IPS DF 6.9 (cell line): ENCODE measurements around the gene CDC20.

Experiments used
- DNase-seq: peaks from one replicate; pipeline ENCODE4 v3.0.0-alpha.2; 2013; ENCODE audit warnings: low read depth, low spot score
- H3K27ac ChIP-seq: one replicate; pipeline ENCODE4 v1.5.1; 2013; ENCODE audit warnings: low read length, control low read depth
- H3K27me3 ChIP-seq: 2 replicates; pipeline ENCODE4 v1.6.1; 2013; ENCODE audit warnings: mild to moderate bottlenecking, low read length; ENCODE audit not compliant: control insufficient read depth, insufficient read depth
- H3K36me3 ChIP-seq: 2 replicates; pipeline ENCODE4 v1.6.1; 2013; ENCODE audit warnings: low read length; ENCODE audit not compliant: control insufficient read depth, insufficient read depth
- H3K4me1 ChIP-seq: 2 replicates; pipeline ENCODE4 v1.6.1; 2013; ENCODE audit warnings: low read length; ENCODE audit not compliant: control insufficient read depth, insufficient read depth
- H3K4me3 ChIP-seq: 2 replicates; pipeline ENCODE4 v1.5.1; 2013; ENCODE audit warnings: mild to moderate bottlenecking, low read length
- H3K9me3 ChIP-seq: 2 replicates; pipeline ENCODE4 v1.6.1; 2013; ENCODE audit warnings: low read length, inconsistent platforms; ENCODE audit not compliant: control insufficient read depth, insufficient read depth
- WGBS: extraction: QIAGEN DNeasy Blood & Tissue Kit; methylation state at CpG from one replicate; pipeline ENCODE4 v1.1.7; 2013; ENCODE audit warnings: mixed read lengths, missing lambda C conversion rate; ENCODE audit not compliant: insufficient read length, insufficient coverage; 5-methylcytosine and 5-hydroxymethylcytosine counted together

The CDC20 gene

DNA sequence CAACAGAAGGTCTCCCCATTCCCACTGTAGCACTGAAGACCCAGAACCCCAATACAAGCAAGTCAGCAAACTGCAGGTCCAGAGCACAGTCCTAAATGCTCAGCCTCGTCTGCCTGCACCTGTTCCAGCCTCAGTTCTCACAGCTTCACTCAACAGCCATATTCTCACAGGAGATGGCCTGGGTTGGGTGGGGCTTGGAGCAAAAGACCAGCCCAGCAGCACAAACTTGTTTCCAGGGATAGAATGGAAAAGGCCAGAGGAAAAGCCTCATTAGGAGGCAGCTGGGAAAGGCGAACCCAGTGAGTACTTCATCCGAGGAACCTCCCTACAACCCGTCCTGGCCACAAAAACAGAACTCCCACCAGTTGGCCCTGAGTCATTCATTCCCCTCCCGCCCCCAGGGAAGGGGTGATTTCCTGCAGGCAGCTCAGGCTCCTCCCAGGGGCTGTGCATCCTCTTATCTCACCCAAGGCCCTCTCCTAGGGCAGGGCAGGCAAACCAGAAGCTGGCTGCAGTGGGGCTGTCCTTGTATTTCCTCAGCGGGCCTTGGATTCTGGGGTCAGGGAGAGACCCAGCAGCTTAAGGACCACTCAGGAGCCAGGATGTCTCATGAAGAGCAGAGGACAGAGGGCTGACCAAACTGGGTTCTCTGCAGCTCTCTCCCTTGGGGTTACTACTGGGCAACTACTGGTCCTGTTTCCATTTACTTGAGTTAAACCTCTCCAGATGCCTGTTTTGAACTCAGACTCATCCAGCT is 28.6 kb upstream of the CDC20 start:
- Histone ChIP-seq H3K36me3 (no peaks in the 10 kb centered on the region), H3K27me3 (no peaks in the 10 kb centered on the region), H3K4me1 (0 out of 2 replicates have a peak, but pooled peaks cover 2% of the 10 kb centered on the region), H3K9me3 (no peaks in the 10 kb centered on the region; the same call in 1 of the 2 replicates), H3K4me3 (no peak overlapping the region), H3K27ac (no peak overlapping the region)
- no peak for DNase-seq
- WGBS, result no CpG with 5 or more reads among the region's 6 CpGs

DNA sequence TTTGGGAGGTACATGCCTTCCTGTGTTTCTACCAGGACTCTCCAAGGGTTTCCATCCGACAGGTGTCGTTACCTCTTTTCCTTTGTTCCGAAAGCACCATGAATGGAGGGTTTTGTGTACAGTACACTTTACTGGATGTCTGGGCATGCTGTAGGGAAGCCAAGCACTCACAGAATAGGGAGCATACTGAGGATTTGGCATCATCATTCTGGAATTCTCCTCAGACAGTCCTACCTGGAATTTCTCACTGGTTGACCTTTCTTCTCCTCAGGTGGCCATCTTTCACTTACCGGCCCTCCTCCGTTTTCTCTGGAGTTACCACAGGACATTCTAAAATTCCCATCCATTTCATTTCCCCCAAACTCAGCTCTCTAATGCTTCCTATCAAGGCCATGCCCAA is 27.1 kb upstream of the CDC20 start:
- Histone ChIP-seq H3K27me3 (no peaks in the 10 kb centered on the region), H3K4me1 (0 out of 2 replicates have a peak, but pooled peaks cover 2% of the 10 kb centered on the region), H3K4me3 (no peak overlapping the region), H3K9me3 (no peaks in the 10 kb centered on the region; the same call in 1 of the 2 replicates), H3K36me3 (no peaks in the 10 kb centered on the region), H3K27ac (no peak overlapping the region)
- DNase-seq, result no peak
- no CpG with 5 or more reads among the region's 5 CpGs for WGBS

DNA sequence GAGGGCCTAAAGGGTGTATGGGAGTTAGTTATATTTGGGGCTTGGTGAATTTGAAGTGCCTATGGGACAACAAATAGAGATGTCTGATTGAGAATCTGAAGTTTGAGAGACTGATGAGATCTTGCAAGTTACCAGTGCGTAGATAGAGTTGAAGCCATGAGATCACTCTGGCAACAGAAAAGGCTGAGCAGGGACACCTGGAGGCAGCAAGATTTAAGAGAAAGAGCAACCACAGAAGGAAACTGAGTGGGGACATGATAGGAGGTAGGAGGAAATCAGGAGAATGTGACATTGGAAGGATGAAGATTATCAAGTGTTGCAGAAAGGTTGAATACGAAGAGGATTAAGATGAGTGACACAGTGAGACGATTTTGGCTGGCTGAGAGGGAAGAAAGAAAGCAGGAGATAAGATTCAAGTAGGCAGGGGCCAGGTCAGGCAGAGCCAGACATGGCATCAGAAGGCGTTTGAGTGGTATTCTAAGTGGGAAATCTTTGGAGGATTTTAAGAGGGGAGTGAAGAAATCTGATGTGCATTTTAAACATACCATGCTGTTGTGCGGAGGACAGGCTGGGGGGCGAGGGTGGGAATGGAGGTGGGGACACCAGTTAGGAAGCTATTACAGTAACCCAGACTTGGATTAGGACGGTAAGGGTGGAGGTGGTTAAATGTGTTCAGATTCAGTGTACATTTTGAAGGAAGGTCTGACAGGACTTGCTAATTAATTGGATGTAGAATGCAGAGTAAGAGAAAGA is 24.2 kb upstream of the CDC20 start:
- Histone ChIP-seq H3K9me3 (no peaks in the 10 kb centered on the region), H3K27me3 (no peaks in the 10 kb centered on the region), H3K4me1 (0 out of 2 replicates have a peak, but pooled peaks cover 2% of the 10 kb centered on the region), H3K4me3 (no peak overlapping the region), H3K27ac (no peak overlapping the region), H3K36me3 (no peaks in the 10 kb centered on the region)
- WGBS, result 100% methylated on average over 2 of the region's 7 CpGs
- DNase-seq, result no peak

DNA sequence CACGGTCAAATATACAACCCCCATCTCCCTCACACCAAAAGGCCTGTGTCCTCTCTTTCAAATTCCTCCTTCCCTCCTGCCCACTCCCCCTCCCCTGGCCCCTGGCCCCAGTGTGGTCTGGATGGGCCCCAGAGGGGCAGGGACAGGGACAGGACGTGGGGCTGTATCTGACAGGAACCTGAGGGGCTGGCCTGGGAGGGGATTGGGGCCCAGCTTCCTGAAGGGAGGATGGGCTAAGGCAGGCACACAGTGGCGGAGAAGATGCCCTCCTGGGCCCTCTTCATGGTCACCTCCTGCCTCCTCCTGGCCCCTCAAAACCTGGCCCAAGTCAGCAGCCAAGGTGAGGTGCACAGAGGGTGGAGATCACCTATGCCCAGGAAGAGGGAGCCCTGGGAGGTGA is 21.2 kb upstream of the CDC20 start, which contains the start of gene MPL:
MPL (plus strand) TSS at position 231 of the 400 bp plus-strand sequence; CDS start at position 262, 31 bp downstream.
- no peak within 1 kb of the TSS for H3K27ac ChIP-seq
- no peaks in the 10 kb centered on the region for H3K4me1 ChIP-seq
- WGBS, result no CpG with 5 or more reads among the region's 3 CpGs
- no peak for DNase-seq
- H3K4me3 ChIP-seq, result no peak within 1 kb of the TSS
- no peaks in the 10 kb centered on the region for H3K27me3 ChIP-seq
- no peaks in the 10 kb centered on the region for H3K9me3 ChIP-seq
- H3K36me3 ChIP-seq, result no peaks in the 10 kb centered on the region

GRCh38 chr1:43338001-43338400 is 20.8 kb upstream of the CDC20 start:
- Histone ChIP-seq H3K4me3 (no peak overlapping the region), H3K36me3 (no peaks in the 10 kb centered on the region), H3K27me3 (no peaks in the 10 kb centered on the region), H3K9me3 (no peaks in the 10 kb centered on the region), H3K4me1 (no peaks in the 10 kb centered on the region), H3K27ac (no peak overlapping the region)
- DNase-seq, result no peak
- WGBS, result no CpG with 5 or more reads among the region's 5 CpGs

DNA sequence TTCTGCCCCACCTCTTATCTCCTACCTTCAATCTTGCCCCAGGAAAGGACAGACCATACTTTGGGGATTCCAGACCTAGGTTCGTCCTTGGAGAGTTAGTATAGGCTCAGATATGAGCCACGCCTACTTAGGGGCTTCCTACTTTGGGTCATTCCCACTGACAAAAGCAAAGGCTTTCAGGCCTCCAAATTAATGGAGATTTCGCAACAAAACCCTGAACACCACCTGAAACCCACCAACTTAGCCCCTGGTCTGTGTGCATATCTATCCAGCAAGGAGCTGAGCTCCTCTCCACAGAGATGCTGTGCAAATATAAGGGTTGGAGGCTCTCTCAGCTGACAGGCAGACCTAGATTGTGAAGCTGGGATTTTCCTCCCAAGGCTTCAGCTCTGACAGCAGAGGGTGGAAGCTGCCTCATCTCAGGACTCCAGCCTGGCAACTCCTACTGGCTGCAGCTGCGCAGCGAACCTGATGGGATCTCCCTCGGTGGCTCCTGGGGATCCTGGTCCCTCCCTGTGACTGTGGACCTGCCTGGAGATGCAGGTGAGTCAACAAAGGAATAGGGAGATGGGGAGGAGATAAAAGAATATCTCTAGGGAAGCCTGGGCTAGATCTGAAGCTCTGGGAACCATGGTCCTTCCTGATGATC is 19.1 kb upstream of the CDC20 start:
- Histone ChIP-seq H3K27ac (no peak overlapping the region), H3K4me1 (no peaks in the 10 kb centered on the region), H3K27me3 (no peaks in the 10 kb centered on the region), H3K36me3 (no peaks in the 10 kb centered on the region), H3K9me3 (no peaks in the 10 kb centered on the region), H3K4me3 (no peak overlapping the region)
- no peak for DNase-seq
- WGBS, result no CpG with 5 or more reads among the region's 6 CpGs

GRCh38 chr1:43340559-43340958 is 18.2 kb upstream of the CDC20 start:
- no peak overlapping the region for H3K27ac ChIP-seq
- H3K36me3 ChIP-seq, result no peaks in the 10 kb centered on the region
- WGBS, result 100% methylated on average over 1 of the region's 1 CpG
- no peak for DNase-seq
- no peaks in the 10 kb centered on the region for H3K9me3 ChIP-seq
- H3K27me3 ChIP-seq, result no peaks in the 10 kb centered on the region
- H3K4me3 ChIP-seq, result no peak overlapping the region
- H3K4me1 ChIP-seq, result no peaks in the 10 kb centered on the region

GRCh38 chr1:43344267-43344850 is 14.4 kb upstream of the CDC20 start:
- no CpG with 5 or more reads among the region's 4 CpGs for whole genome bisulfite sequencing
- Histone ChIP-seq H3K36me3 (no peaks in the 10 kb centered on the region), H3K27ac (no peak overlapping the region), H3K4me1 (no peaks in the 10 kb centered on the region), H3K9me3 (no peaks in the 10 kb centered on the region), H3K27me3 (no peaks in the 10 kb centered on the region; the same call in 1 of the 2 replicates), H3K4me3 (no peak overlapping the region)
- DNase-seq, result no peak

DNA sequence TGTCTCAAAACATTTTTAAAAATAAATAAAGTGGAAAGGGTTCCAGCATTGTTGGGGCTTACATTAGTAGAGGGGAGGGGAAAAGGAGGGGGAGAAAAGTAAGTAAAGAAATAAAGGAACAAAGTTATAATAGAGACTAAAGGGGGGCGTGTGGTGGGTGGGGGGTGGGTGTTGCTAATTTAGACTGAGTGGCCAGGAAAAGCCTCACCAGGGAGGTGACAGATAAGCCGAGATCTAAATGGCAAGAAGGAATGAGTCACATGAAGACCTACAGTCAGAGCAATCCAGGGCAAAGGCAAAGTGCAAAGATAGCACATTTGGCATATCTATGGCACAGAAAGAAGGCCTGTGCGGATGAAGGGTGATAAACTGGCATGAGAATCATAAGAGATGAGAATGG is 13.7 kb upstream of the CDC20 start:
- Histone ChIP-seq H3K27me3 (no peaks in the 10 kb centered on the region; the same call in 1 of the 2 replicates), H3K4me1 (peaks cover 2% of the 10 kb centered on the region), H3K36me3 (no peaks in the 10 kb centered on the region), H3K4me3 (no peak overlapping the region), H3K27ac (no peak overlapping the region), H3K9me3 (no peaks in the 10 kb centered on the region)
- no peak for DNase-seq
- 100% methylated on average over 1 of the region's 3 CpGs for WGBS

DNA sequence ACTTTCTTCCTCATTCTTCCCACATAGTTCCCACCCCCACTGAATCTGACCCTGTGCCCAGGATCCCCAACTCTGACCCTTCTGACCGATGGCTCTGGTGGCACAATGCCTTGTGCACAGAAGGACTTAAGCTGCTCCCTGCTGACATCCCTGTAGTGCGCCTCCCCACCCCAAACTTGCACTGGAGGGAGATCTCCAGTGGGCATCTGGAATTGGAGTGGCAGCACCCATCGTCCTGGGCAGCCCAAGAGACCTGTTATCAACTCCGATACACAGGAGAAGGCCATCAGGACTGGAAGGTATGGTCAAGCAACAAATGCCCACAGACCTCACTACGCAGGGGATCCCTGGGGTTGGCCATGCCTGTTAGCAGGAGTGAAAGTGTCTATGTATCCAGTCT is 12.1 kb upstream of the CDC20 start:
- no peaks in the 10 kb centered on the region; the same call in 1 of the 2 replicates for H3K27me3 ChIP-seq
- H3K27ac ChIP-seq, result no peak overlapping the region
- no peak for DNase-seq
- H3K4me3 ChIP-seq, result no peak overlapping the region
- no CpG with 5 or more reads among the region's 5 CpGs for WGBS
- H3K36me3 ChIP-seq, result no peaks in the 10 kb centered on the region
- H3K9me3 ChIP-seq, result no peaks in the 10 kb centered on the region
- H3K4me1 ChIP-seq, result peaks cover 6% of the 10 kb centered on the region
